ENCODE results near the gene AMHR2.

AMHR2 gene

GRCh38 chr12:53453953-53454640, 30.4 kb downstream of the AMHR2 start:
- no peak for DNase-seq (ENCODE audit: low spot score)

GRCh38 chr12:53454707-53455106, 31.1 kb downstream of the AMHR2 start:
- no peak for DNase-seq (ENCODE audit: low spot score)

GRCh38 chr12:53456654-53457366, 33.2 kb downstream of the AMHR2 start:
- no peak for DNase-seq (ENCODE audit: low spot score)

GRCh38 chr12:53459097-53459496, 35.4 kb downstream of the AMHR2 start:
- DNase-seq (ENCODE audit: low spot score) = no peak

GRCh38 chr12:53461059-53461458, 37.4 kb downstream of the AMHR2 start:
- no peak for DNase-seq (ENCODE audit: low spot score)

- no peak for DNase-seq (ENCODE audit: low spot score)
Measured at GRCh38 chr12:53461591-53461990, 37.9 kb downstream of the AMHR2 start.

- no peak for DNase-seq (ENCODE audit: low spot score)
Measured at GRCh38 chr12:53462935-53463334, 39.3 kb downstream of the AMHR2 start.

GRCh38 chr12:53463802-53464560, 40.3 kb downstream of the AMHR2 start:
- DNase-seq (ENCODE audit: low spot score) = no peak

GRCh38 chr12:53464685-53465418, 41.2 kb downstream of the AMHR2 start:
- no peak for DNase-seq (ENCODE audit: low spot score)

GRCh38 chr12:53465679-53466078, 42.0 kb downstream of the AMHR2 start:
- DNase-seq (ENCODE audit: low spot score) = no peak

GRCh38 chr12:53466640-53467039, 43.0 kb downstream of the AMHR2 start:
- no peak for DNase-seq (ENCODE audit: low spot score)

GRCh38 chr12:53467082-53467481, 43.4 kb downstream of the AMHR2 start:
- DNase-seq (ENCODE audit: low spot score) = no peak

- DNase-seq (ENCODE audit: low spot score) = no peak
Measured at GRCh38 chr12:53467880-53468279, 44.2 kb downstream of the AMHR2 start.

- no peak for DNase-seq (ENCODE audit: low spot score)
Measured at GRCh38 chr12:53468282-53468681, 44.6 kb downstream of the AMHR2 start.

- no peak for DNase-seq (ENCODE audit: low spot score)
Measured at GRCh38 chr12:53472056-53472582, 48.5 kb downstream of the AMHR2 start.

- DNase-seq (ENCODE audit: low spot score) = no peak
Measured at GRCh38 chr12:53474077-53474476, 50.4 kb downstream of the AMHR2 start.

- DNase-seq (ENCODE audit: low spot score) = no peak
Measured at GRCh38 chr12:53474819-53475218, 51.2 kb downstream of the AMHR2 start.

- no peak for DNase-seq (ENCODE audit: low spot score)
Measured at GRCh38 chr12:53476769-53477209, 53.1 kb downstream of the AMHR2 start.

- DNase-seq (ENCODE audit: low spot score) = no peak
Measured at GRCh38 chr12:53478865-53479264, 55.2 kb downstream of the AMHR2 start.

- DNase-seq (ENCODE audit: low spot score) = no peak
Measured at GRCh38 chr12:53479331-53479730, 55.7 kb downstream of the AMHR2 start.

- DNase-seq (ENCODE audit: low spot score) = no peak
Measured at GRCh38 chr12:53480491-53481442, 57.1 kb downstream of the AMHR2 start.

Data from germinal center (tissue), 1 donor.